GM12801 (cell line): ENCODE data around the gene C2orf66.

Source experiments
- TF ChIP-seq, protein P1 (sequence below): IDR thresholded peaks from one replicate; pipeline ENCODE4 v1.5.1; 2011; ENCODE audit warnings: control low read depth; ENCODE audit not compliant: insufficient read length; ENCODE audit errors: extremely low read depth

C2orf66 gene

DNA sequence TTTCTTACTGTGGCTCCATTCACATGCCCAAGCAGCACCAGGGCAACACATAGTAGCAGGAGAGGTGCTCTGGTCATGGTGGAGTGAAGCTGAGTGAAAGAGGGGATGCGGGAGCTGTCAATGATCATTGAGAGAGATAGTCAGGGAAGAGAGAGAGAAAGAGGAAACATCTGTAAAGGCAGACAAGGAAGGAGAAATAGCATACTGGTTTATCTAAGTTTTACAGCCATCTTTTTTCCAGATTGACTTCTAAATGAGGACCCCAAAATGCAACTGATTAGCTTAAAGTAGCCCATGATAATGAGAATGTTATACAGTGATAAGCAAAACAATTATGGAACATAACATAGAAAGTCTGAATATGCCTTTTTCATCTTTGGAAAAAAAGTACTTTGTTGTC, at the start of gene C2orf66:
Gene C2orf66 (minus strand): TSS at position 96 of the 400 bp plus-strand sequence. CDS start 19 bp downstream, at position 77.
- TF ChIP-seq, protein P1, sequence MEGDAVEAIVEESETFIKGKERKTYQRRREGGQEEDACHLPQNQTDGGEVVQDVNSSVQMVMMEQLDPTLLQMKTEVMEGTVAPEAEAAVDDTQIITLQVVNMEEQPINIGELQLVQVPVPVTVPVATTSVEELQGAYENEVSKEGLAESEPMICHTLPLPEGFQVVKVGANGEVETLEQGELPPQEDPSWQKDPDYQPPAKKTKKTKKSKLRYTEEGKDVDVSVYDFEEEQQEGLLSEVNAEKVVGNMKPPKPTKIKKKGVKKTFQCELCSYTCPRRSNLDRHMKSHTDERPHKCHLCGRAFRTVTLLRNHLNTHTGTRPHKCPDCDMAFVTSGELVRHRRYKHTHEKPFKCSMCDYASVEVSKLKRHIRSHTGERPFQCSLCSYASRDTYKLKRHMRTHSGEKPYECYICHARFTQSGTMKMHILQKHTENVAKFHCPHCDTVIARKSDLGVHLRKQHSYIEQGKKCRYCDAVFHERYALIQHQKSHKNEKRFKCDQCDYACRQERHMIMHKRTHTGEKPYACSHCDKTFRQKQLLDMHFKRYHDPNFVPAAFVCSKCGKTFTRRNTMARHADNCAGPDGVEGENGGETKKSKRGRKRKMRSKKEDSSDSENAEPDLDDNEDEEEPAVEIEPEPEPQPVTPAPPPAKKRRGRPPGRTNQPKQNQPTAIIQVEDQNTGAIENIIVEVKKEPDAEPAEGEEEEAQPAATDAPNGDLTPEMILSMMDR, result no peak

DNA sequence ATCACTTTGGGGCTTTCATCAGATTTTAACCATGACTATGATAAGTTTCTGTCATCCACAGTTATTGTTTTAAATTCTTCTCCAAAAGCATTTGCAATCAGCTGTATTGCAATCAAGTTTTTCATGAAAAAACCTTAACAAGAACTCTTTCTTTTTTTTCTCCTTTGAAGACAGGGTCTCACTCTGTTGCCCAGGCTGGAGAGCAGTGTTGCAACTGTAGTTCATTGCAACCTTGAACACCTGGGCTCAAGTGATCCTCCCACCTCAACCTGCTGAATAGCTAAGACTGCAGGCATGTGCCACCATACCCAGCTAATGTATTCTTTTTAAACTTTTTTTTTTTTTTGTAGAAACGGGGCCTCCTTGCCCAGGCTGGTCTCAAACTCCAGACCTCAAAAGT, 45.5 kb upstream of the C2orf66 start:
- TF ChIP-seq, protein P1, result no peak

DNA sequence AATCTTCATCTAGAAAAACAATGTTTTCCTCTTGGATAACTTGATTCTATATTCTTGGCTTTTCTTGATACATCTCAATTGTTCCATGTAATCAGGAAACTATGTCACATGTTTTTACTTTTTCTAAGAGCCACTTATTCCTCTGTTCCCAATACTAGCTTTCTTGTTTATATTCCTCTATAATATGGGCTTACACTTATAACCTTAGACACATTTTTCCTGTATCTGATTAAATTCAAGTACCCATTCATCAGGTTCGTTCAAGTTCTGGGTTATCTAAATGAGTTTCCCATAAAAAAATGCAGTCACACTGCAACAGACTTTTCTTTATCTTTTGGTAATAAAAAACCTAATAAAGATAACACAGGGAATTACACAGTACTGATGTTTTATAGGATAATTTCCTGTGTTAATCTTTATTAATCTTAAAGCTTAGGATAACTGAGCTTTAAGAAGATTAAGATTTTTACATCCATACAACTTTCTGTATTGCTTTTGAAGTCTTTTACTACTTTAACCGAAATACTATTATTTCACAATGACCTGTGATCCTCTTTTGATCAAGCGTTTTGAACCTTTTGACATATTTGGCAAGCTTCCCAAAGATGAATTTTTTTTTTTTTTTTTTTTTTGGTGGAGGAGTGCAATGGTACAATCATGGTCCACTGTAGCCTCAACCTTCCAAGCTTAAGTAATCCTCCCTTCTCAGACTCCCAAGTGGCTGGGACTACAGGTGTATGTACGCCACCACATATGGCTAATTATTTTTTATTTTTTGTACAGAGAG, 44.3 kb upstream of the C2orf66 start:
- TF ChIP-seq, protein P1, result no peak

DNA sequence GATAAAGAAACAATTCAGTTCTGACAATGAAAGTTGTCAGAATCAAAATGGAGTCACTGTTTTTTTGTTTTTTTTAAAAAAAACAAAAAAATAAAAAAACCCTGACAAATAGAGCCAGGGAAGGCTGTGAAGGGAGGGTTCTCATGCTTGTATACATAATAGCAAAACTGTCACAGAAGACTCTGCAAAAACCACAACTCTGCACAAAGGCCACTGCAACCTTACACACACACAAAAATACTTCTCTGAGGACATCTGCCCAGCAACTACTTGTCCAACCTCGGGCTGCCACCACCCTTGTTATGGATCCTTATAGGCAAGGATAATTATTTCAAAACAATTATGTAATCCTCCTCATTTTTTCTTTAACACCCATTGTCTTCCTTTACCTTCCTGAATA, 41.9 kb upstream of the C2orf66 start:
- TF ChIP-seq, protein P1, result no peak

DNA sequence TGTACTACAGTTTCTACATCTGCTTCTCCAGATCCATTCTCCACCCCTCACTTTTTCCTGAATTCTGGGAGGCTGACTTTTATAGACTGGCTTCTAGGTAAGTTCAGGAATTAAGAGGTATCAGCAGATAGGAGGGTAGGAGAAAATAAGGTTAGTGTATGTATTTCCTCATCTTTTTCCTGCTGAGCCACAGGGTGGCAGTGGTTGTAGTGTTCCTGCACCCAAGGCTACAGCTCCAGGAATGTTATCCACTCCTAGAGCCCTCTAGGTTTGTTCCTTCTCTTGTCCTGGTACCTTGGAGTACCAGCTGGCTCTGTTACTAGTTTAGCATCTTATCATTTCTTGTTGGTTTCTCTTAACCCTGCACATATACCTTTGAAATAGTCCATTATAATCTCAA, 40.7 kb upstream of the C2orf66 start:
- TF ChIP-seq, protein P1, result no peak

DNA sequence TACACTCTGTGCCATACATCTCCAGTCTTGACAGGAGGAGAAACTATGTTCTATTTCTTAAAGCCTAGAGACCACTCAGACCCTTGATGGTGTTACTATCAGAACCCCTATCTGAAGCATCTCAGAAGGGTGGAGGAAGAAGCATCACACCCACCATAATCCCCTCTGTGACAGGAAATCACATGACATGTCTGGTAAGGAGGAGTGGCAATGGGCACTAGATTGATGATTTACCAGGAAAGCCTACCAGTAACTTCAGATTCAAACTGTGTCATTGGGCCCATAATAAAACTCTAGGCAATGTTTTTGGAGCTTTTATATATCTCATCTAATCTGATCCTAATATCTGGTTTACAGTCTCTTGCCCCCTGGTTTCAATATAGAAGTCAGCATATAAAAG, 37.1 kb upstream of the C2orf66 start:
- TF ChIP-seq, protein P1, result no peak

DNA sequence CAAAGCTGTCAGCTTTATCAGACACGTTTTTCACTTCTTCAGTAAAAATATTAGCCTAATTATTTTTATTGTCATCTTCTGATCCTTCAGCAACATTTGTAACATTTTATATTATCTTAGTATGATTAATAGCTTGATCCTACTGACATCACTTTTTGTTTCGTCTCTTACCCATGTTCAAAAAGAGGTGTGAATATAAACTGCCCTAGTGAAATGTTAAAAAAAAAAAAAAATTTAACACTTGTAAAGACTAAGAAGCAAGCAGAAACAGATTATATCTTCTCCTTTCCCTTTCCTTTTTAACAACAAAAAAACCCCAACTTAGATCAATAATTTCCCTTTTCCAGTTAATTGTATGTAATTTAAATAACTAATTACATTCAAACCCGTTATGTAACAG, 36.2 kb upstream of the C2orf66 start:
- TF ChIP-seq, protein P1, result no peak
